GM19193 (cell line): ENCODE results near the gene ALOX5AP.

Experiments used
- POLR2A ChIP-seq: IDR thresholded peaks from 4 replicates; pipeline ENCODE4 v1.6.1; 2011; ENCODE audit not compliant: insufficient read depth, insufficient read length; ENCODE audit errors: extremely low read depth

The ALOX5AP gene

DNA sequence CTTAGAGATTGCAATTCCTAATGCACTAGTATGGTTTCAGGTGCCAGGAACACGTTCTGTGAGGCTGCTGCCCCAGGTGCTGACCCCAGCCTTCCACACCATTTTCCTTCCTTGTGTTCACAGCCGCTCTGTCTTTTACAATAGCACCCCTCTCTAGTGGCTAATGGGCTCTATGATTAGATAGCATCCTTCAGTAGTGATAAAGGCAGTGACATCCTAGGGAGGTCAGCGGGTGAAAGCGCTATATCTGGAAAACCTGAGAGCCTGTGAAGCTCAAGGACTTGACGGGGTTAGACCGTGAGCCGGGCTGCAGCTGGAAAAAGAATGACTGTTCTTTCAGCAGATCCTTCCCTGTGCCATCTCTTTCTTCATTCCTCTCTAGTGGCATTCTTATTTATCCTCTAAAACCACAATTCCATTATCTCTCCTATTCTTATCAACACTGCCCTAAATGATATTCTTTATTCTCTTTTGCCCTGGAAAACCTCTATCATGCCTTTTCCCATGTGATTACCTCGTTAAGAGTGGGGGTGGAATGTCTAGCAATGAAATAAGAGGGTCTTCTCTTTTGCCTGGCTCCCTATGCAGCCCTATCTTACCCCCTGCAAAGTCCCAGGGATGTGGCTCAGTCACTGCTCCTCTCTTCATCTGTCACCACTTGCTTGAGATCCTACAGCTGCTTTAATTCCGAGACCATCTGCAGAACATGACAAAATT lies 21.8 kb downstream of the ALOX5AP start:
- no peak for TF ChIP-seq POLR2A

DNA sequence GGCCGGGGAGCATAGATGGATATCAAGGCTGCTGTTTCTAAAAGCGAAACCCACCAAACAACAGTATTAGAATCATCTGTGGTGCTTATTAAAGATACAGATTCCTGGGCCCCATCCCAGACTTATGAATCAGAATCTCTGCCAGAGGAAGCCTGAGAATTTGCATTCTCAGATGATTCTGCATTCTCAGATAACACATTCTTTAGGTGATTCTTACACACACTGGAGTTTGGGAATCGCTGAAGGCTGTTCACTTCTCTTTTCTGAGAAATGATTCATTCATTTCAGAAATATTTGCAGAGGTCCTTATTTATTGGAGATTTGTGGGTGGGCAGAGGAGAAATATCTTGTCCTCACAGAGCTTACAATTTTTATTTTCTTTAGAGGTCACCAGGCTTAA lies 24.4 kb downstream of the ALOX5AP start:
- no peak for TF ChIP-seq POLR2A

DNA sequence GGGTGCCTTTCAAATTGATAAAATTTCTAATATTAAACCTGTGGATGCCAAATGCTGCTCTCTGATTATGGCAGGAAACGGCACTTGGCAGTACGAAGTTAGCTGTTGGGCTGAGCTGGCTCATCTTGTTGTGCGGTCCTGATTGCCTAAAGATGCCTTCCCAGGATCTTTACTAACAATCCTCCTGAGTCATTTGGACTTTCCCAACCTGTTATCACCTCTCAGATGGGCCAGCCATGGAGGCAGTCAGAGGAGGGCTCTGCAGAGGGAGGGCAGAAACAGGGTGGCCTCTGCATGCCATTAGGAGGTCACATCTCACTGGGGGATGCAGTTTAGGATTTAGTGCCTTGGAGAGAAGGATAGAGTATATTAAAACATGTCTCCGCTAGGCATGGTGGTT lies 27.3 kb downstream of the ALOX5AP start:
- no peak for TF ChIP-seq POLR2A

DNA sequence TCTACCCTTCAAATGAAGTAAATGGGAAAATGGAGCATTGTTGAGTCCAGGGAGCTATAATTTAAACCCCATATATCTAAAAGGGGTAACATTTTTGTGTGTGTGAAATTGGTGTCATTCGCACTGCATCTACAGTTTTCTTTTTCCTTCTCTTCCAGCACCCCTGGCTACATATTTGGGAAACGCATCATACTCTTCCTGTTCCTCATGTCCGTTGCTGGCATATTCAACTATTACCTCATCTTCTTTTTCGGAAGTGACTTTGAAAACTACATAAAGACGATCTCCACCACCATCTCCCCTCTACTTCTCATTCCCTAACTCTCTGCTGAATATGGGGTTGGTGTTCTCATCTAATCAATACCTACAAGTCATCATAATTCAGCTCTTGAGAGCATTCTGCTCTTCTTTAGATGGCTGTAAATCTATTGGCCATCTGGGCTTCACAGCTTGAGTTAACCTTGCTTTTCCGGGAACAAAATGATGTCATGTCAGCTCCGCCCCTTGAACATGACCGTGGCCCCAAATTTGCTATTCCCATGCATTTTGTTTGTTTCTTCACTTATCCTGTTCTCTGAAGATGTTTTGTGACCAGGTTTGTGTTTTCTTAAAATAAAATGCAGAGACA lies 28.6 kb downstream of the ALOX5AP start:
- no peak for TF ChIP-seq POLR2A

DNA sequence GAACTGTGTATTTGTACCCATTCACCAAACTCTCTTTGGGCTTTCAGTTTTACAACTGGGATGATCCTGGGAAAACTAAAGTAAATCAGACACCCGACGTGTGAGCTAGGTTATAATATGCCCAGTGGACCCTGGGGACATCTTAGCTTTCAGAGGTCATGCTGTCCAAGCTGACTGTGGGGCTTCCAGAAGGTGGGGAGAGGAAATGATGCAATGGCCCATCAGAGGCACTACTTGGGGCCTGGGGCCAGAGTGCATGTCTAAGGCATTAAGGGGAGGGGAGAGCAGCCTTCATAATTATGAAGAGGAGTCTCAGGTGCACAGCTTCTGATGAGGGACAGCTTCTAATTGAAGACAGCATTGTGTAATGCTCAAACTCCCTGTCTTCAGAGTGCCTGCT lies 30.9 kb downstream of the ALOX5AP start:
- TF ChIP-seq POLR2A, result no peak

DNA sequence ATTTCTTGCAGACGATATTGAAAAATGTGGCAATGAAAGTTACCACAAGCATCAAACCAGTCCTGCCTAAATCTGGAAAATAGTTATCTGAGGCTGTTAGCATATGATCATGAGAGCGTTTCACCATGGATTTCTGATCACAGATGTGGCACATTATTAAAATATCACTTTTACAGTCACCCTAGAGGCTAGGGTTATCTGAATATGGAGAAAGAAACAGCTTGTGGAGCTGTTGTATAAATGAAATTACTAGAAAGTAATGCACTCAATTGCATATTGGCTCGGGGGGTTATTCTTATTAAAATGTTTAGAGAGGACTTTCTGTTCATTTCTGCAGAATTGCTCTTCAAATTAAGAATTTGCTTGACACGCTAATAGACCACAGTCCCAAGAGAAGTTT lies 35.6 kb downstream of the ALOX5AP start:
- no peak for TF ChIP-seq POLR2A

DNA sequence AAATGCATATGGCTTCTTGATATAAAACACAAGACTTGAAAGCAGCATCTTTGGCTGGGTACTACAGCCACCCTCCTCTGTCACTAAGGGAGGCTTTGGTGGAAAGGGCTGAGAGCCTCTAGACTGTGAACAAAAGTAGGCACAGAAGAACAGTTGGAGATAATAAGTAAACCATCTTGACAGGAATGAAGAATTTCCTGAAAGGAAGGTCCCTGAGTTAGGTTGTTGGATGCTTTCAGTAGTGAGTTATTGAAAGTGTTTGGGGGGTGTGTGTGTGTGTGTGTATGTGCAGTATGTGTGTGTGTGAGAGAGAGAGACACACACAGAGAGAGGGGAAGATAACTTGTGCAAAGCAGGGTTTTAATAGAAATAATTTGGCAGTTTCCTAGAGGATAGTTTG lies 38.2 kb downstream of the ALOX5AP start:
- TF ChIP-seq POLR2A, result no peak

DNA sequence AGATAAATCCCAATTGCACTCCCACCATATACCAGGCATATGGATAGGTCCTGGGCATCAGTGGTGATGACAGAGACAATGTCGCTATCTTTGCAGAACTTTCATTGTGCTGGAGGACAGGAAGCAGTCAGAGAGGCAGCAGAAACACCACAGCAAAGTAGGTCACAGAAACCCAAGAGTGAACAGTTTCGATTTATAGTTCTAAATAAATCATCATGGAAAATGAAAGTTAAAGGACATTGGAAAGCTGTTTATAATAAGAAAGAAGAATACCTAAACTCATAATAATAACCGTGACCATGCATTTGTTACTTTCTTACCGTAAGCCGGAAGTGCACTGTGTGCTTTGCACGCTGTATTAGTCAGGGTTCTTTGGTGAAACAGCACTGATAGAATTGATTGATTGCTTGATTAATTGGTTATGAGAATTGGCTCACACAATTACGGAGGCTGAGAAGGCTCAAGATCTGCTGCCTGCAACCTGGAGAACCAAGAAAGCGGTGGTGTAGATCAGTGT lies 38.9 kb downstream of the ALOX5AP start:
- no peak for TF ChIP-seq POLR2A

DNA sequence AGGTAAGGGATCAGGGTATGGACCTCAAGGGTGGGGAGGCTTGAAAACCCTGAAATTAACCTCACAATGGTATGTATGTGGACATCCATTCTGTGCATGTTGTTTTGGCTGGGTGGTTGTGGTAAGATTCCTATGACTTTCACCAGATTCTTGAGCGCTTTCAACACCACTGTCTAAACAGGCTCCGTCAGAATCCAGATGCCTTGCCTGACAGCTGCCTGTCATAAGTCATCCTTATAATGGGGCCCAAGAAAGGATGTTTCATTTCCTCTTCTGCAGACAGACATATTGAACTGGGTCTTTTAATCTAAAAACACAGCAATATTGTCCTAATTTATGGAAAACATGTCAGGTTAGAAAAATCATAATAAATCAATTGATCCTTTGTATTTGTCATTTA lies 41.3 kb downstream of the ALOX5AP start:
- TF ChIP-seq POLR2A, result no peak

DNA sequence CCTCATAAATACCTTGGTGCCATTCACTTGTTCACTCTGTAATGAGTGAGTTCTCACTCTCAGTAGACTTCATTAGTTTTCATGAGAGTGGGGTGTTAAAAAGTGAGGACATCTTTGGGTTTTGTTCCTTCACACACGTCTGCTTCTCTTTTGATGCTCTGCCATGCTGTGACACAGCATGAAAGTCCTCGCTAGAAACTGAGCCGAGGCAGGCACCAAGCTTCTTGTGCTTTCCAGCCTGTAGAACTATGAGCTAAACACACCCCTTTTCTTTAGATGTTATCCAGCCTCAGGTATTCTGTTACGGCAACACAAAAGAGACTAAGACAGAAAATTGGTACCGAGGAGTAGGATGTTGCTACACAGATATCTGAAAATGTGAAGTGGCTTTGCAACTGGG lies 43.7 kb downstream of the ALOX5AP start:
- no peak for TF ChIP-seq POLR2A

DNA sequence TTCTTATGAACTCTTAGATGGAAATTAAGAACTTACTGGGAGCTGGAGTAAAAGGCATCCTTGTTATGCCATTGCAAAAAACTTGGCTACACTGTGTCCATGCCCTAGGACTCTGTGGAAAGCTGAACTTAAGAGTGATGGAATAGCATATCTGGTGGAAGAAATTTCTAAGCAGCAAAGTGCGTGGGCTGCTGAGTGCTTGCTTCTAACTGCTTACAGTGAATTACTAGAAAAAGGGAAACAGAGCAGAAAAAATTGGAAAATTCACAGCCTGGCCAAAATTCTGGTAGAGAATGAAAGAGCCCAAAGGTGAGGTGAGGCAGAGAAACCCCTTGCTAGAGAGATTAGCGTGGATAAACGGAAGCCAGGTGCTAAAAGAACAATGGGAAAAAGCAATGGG lies 44.3 kb downstream of the ALOX5AP start:
- TF ChIP-seq POLR2A, result no peak

DNA sequence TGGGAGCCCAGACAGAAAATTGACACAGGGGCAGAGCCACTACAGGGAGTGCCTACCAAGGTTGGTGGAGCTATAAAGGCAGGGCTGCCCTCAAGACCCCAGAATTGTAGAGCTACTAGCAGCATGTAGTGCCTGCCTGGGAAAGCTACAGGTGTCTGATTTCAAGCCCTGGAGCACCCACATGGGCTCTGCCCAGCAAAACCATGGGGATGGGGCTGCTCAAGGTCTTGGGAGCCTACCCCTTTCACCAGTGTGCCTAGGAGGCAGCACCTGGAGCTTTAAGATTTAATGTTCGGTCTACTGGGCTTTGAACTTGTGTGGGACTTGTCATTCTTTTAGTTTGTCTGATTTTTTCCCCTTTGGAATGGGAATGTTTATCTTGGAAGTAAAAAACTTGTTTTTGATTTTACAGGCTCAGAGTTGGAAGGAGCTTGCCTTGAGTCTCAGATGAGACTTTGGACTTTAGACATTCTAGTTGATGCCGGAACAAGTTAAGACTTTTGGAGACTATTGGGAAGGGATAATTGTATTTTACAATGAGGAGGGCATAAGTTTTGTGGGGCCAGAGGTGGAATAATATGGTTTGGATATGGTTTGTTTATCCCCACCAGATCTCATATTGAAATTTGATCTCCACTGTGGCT lies 45.1 kb downstream of the ALOX5AP start:
- no peak for TF ChIP-seq POLR2A

DNA sequence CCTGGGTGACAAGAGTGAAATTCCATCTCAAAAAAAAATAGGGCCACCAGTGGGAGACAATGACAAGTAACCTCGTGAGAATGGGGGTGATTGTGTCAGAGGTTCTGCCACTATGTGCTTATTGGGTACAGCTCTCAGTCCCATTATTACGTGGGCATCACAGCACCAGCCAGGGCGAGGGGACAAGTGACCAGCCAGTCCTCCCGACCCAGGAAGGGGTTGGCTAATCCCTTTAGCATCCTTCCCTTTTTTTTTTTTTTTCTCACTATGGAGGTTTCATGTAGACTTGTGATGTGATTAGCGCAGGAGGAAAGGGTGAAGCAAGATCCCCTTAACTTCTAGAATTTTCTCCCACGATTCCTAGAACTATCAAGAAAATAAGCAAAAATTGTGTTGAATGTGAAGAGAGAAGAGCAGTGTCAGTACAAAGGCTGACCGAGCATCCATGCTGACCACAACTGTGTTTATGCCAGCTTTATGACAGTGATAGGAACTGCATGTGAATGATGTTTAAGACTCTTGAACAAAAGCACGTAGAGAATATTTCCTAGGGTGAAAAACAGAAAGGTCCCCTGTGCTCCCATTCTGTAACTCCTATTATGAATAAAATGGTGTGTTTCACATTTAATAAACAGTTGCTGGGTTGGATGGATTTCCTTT lies 50.0 kb downstream of the ALOX5AP start:
- no peak for TF ChIP-seq POLR2A

DNA sequence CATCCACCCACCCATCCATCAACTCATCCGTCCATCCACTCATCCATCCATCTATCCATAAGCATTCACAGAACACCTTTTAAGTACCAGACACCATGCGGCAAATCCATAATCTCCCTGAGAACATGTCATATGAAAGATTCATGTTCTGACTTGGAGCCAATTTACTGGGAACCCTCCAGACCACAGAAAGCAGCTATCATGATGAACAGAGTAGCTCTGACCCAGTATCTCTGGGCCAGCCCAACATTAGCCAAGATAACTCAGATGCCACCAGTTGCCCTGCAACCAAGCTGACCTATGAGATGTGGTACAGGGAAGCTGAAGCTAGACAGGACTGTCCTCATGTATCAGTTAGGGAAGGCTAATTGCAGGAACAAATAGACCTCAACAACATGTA lies 51.3 kb downstream of the ALOX5AP start:
- no peak for TF ChIP-seq POLR2A

DNA sequence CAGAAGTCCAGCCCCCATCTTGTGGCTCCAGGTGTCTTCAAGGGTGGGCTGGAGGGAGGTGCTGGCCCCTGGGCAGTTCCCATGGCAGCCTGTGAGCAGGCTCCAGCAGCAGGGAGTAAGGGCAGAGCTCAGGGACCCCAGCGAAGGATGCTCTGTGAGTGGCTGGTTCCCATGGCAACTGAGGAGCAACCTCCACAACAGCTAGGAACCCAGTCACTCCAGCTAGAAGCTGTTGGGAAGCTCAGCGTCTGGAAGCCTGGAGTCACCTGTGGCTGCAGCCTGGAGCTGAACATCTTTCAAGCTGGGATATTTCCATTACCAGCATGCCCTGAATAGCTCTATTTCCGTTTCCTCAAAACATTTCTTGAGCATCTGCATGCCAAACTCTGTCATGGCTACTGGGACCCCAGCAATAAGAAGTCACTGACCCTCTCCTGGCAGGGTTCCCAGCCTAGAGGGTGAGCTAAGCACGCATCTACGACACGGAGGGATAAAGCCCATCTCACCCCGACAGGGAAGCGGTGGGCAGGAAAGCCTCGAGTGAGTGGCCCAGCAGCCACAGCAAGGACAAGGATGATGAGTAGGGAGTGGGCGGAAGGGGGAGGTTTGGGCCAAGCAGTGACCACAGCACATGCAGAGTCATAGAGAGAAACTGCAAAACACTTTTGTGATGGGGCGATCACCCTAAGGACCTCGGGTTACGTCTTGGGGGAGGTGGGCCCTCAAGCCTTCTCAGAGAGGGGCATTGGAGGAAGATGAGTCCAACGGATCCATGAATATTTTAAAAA lies 52.6 kb downstream of the ALOX5AP start:
- TF ChIP-seq POLR2A, result no peak
